ENCODE results near the gene MS4A8.

DNA sequence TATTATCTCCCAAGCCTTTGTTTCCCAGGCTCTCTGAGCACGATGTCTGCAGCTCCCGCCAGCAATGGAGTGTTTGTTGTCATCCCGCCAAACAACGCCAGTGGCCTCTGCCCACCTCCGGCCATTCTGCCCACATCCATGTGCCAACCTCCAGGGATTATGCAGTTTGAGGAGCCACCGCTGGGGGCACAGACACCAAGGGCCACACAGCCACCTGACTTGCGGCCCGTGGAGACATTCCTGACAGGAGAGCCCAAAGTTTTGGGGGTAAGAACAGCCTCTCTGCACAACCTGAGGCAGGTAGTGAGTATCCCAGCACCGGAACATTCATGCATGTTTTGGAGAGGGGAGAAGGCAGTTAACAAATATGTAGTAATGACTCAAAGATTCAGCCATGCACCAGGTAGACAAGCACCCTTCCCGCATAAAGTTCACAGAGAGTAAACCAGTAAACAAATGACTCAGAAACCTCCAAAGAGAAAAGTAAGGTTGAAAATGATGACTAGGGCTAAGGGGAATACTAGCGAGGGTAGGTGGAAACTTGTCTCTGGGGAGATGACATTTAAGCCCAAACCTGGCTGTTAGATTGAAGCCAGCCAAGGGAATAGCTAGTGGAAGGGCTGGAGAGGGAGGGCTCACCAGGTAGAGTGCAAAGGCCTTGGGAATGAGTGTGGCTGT, 64.4 kb downstream of the MS4A8 start:
- TF ChIP-seq, protein P1, sequence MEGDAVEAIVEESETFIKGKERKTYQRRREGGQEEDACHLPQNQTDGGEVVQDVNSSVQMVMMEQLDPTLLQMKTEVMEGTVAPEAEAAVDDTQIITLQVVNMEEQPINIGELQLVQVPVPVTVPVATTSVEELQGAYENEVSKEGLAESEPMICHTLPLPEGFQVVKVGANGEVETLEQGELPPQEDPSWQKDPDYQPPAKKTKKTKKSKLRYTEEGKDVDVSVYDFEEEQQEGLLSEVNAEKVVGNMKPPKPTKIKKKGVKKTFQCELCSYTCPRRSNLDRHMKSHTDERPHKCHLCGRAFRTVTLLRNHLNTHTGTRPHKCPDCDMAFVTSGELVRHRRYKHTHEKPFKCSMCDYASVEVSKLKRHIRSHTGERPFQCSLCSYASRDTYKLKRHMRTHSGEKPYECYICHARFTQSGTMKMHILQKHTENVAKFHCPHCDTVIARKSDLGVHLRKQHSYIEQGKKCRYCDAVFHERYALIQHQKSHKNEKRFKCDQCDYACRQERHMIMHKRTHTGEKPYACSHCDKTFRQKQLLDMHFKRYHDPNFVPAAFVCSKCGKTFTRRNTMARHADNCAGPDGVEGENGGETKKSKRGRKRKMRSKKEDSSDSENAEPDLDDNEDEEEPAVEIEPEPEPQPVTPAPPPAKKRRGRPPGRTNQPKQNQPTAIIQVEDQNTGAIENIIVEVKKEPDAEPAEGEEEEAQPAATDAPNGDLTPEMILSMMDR (IDR thresholded peaks at IDR 0.05; ENCODE audit: insufficient read depth, low read depth, low read length): no peak
- TF ChIP-seq EZH2 (IDR thresholded peaks at IDR 0.05; ENCODE audit: insufficient read depth, low read length): no peak

Measured in astrocyte (in vitro differentiated cells and primary cell).